ENCODE measurements around the gene MGRN1.

GRCh38 chr16:4699046-4699556, 74.5 kb downstream of the MGRN1 start:
- TF ChIP-seq, protein P1, sequence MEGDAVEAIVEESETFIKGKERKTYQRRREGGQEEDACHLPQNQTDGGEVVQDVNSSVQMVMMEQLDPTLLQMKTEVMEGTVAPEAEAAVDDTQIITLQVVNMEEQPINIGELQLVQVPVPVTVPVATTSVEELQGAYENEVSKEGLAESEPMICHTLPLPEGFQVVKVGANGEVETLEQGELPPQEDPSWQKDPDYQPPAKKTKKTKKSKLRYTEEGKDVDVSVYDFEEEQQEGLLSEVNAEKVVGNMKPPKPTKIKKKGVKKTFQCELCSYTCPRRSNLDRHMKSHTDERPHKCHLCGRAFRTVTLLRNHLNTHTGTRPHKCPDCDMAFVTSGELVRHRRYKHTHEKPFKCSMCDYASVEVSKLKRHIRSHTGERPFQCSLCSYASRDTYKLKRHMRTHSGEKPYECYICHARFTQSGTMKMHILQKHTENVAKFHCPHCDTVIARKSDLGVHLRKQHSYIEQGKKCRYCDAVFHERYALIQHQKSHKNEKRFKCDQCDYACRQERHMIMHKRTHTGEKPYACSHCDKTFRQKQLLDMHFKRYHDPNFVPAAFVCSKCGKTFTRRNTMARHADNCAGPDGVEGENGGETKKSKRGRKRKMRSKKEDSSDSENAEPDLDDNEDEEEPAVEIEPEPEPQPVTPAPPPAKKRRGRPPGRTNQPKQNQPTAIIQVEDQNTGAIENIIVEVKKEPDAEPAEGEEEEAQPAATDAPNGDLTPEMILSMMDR (IDR thresholded peaks at IDR 0.05): no peak
- TF ChIP-seq POLR2AphosphoS5 (IDR thresholded peaks at IDR 0.05; ENCODE audit: insufficient read depth in 1 of 2, low read depth in 1 of 2): no peak
